Retinal pigment epithelial cell (primary cell): ENCODE data around the gene SLC35F3.

Source experiments
- DNase-seq: peaks from one replicate; pipeline ENCODE4 v3.0.0-alpha.2; 2010; ENCODE audit warnings: low read depth
- H3K4me3 ChIP-seq: 2 replicates; pipeline ENCODE4 v1.5.1; 2011; ENCODE audit warnings: mild to moderate bottlenecking, low read length, control low read depth, moderate library complexity
- TF ChIP-seq, protein P1 (sequence below): conservative IDR thresholded peaks from 2 replicates; pipeline ENCODE4 v1.5.1; 2011; ENCODE audit warnings: low read depth, low read length, control low read depth, inconsistent platforms

Gene SLC35F3

DNA sequence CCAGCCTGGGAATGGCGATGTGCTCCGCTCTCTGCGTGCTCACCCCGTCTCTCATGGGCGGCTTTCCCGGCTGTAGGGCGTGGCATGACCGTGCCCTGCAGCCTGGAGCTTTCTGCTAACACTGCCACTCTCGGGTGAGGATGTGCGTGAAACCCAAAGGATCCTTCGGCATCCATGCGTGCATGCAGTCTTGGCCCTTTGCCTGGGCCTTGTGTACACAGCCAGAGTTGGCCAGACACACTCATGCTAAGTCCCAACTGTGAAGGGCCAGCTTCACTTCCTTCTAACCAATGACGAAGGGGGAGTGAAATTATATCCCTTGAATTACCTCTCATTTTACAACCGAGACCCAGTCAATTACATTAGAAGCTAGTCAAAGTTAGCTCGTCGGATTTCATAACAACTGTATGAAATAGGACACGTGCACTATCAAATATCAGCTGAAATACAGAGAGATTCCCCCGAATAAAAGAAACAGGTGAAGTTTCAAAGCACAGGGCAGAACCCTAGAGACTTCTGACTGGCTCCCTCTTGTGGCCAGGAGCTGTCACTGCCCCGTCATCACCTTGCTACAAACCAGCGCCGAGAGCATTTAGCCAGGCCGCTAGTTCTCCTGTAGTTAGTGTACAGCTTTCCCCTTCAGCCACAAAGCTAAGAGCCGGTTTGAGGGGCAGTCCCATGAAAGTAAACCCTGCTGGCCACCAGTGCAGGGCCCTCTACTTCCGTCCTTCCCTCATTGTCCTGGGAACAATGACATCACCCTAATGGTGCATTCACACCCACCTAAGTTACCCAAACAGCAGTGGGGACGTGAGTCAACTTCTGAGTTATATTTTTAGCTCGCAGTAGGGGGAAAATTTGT is 405.4 kb downstream of the SLC35F3 start:
- no peak overlapping the region for H3K4me3 ChIP-seq
- TF ChIP-seq, protein P1, sequence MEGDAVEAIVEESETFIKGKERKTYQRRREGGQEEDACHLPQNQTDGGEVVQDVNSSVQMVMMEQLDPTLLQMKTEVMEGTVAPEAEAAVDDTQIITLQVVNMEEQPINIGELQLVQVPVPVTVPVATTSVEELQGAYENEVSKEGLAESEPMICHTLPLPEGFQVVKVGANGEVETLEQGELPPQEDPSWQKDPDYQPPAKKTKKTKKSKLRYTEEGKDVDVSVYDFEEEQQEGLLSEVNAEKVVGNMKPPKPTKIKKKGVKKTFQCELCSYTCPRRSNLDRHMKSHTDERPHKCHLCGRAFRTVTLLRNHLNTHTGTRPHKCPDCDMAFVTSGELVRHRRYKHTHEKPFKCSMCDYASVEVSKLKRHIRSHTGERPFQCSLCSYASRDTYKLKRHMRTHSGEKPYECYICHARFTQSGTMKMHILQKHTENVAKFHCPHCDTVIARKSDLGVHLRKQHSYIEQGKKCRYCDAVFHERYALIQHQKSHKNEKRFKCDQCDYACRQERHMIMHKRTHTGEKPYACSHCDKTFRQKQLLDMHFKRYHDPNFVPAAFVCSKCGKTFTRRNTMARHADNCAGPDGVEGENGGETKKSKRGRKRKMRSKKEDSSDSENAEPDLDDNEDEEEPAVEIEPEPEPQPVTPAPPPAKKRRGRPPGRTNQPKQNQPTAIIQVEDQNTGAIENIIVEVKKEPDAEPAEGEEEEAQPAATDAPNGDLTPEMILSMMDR = peak; percentile 99
- DNase-seq = no peak

DNA sequence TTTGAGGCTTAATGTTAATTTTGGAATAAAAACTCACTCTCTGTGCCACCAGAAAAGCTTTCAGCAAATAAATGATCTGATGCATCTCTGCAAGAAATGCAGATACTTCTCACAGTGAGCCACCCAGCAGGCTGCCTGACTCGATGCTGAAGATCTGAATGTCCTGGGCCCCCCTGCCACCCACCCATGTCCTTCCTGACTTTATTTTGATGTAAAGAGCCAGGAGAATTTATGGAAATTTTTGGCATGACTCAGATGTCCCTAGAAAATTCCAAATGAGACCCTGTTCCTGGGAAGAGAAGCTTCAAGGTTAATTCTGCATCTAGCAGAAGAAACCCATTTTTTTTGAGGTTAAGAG is 406.0 kb downstream of the SLC35F3 start:
- no peak overlapping the region for H3K4me3 ChIP-seq
- DNase-seq = no peak
- TF ChIP-seq, protein P1 = no peak

DNA sequence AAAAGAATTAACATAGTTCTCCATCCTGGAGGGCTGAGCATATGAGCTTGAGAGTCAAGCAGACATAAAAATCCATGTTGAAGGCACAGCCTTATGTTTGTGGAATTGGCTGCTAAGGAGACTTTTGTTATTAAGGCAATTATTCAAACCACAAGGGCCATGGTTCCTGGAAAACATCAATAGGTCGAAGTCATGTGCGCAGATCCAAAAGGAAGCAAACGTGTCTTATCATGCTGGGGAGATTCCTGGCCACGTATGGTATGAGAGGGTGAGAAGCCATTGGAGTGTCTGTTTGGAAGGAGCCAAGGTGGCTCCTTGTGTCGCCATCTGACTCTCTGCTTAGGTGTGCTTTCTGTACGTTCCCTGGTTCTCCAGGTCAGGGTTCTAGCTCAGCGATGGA is 406.9 kb downstream of the SLC35F3 start:
- TF ChIP-seq, protein P1 = no peak
- no peak overlapping the region for H3K4me3 ChIP-seq
- no peak for DNase-seq

DNA sequence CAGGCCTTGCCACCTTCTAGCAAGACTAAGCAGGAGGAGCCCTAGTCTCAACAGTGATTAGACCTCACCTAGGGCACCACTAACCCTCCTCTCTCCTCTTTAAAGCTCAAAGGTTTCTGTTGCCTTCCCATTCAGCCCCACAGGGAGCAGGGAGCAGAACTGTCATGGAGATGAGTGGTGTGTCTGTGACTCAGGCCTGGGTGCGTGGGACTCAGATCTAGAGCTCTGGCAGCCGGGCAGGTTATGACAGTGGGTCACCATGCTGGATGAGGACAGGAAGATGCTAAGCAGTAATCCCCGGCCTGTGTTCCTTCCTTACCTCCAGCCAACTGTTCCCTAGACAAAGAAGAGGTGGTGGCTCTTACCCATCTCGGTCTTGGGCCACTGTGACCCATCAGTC is 408.7 kb downstream of the SLC35F3 start:
- TF ChIP-seq, protein P1 = no peak
- DNase-seq = no peak
- no peak overlapping the region for H3K4me3 ChIP-seq

DNA sequence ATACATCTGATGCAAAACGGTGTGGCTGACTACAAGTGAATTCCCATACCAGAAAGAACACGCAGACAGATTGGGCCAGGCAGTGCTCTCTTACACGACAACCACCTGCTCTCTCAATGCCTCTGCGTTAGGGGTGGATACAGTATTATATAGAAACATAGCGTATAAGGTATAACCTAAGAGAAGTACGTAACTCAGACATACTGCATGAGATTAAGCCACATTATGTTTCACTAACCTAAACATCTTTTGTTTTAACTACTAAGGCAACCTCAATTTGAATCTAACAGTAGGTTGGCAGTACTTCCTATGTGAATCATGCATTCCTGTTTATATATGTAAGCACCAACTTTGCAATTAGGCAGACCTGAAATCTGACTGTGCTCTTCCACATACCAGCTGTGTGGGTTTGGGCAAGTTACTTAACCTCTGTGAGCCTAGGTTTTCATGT is 410.6 kb downstream of the SLC35F3 start:
- no peak for DNase-seq

DNA sequence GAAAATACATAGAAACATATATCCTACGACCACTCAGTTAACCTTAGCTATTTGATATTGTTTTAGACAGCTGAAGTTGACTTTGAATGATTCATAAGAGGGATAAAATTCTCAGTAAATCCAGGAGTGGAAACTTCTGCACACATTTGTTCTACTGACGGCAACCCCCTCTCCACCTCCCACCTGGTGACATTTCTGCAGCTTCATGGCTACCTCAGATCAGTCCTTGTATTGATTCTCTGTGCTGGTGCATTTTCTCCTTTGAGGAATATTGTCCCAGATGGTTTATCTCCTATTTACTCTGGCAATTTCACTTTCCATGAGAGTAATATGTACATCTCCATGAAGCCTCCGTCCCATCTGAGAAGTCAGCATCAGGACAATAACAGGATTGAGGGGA is 411.1 kb downstream of the SLC35F3 start:
- TF ChIP-seq, protein P1 = no peak
- no peak overlapping the region for H3K4me3 ChIP-seq
- DNase-seq = no peak

More for the DNA sequence above, 410.6 kb downstream of the SLC35F3 start:
- no peak overlapping the region for H3K4me3 ChIP-seq
- TF ChIP-seq, protein P1 = no peak

DNA sequence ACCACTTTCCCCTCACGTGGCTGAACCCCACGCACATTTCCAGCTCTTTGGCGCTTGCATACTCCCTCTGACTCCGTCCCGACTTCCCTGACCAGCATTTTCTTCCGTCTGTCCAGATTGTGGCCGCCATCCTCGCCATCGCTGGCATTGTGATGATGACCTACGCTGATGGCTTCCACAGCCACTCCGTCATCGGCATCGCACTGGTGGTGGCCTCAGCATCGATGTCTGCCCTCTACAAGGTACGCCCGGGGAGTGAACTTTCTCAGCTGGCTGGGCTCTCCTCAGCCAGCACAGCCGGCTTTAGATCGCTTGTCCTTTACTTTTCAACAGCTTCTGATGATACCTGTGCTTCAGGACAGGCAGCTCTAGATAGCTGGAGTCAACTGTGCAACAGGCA is 412.0 kb downstream of the SLC35F3 start:
- DNase-seq = no peak
- TF ChIP-seq, protein P1 = no peak
- H3K4me3 ChIP-seq = no peak overlapping the region
